ENCODE measurements around the gene PLEKHA8. TPM values are rescaled to one million over a fixed set of nuclear protein-coding genes. Genes with fewer than 3 reads are reported as not detected.

Gene PLEKHA8
- total RNA-seq, 1 donor from 2014 or later, result 19.5 TPM

DNA sequence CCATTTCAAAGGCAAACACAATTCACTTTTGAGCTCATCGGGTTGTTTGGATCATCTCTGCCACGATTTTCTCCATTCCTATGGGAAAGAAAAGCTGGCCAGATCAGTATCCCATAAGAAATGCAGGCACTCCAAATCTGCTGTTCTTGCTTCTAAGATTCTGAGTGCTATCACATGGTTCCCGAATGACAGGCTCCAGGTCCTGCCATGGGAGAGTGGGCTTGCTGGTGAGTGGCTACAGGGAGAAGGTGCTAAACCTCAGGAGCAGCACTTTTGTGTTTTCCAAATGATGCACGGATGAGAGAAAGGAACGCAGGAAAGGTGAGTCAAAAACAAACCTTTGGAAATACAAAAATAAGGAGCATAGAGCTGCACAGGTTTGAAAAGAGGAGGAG, 138.6 kb downstream of the PLEKHA8 start:
- H3K27me3 Mint-ChIP-seq (ENCODE audit: unreplicated experiment), result no peaks in the 10 kb centered on the region

GRCh38 chr7:30167901-30168300, 139.7 kb downstream of the PLEKHA8 start:
- no peaks in the 10 kb centered on the region for H3K9me3 Mint-ChIP-seq (ENCODE audit: unreplicated experiment)
- H3K4me3 Mint-ChIP-seq (ENCODE audit: unreplicated experiment), result no peak overlapping the region
- no peak for DNase-seq (ENCODE audit: extremely low spot score, unreplicated experiment)
- no peak overlapping the region for H3K27ac Mint-ChIP-seq (ENCODE audit: unreplicated experiment)
- peaks cover 63% of the 10 kb centered on the region for H3K4me1 Mint-ChIP-seq (ENCODE audit: unreplicated experiment)
- TF ChIP-seq, protein P1, sequence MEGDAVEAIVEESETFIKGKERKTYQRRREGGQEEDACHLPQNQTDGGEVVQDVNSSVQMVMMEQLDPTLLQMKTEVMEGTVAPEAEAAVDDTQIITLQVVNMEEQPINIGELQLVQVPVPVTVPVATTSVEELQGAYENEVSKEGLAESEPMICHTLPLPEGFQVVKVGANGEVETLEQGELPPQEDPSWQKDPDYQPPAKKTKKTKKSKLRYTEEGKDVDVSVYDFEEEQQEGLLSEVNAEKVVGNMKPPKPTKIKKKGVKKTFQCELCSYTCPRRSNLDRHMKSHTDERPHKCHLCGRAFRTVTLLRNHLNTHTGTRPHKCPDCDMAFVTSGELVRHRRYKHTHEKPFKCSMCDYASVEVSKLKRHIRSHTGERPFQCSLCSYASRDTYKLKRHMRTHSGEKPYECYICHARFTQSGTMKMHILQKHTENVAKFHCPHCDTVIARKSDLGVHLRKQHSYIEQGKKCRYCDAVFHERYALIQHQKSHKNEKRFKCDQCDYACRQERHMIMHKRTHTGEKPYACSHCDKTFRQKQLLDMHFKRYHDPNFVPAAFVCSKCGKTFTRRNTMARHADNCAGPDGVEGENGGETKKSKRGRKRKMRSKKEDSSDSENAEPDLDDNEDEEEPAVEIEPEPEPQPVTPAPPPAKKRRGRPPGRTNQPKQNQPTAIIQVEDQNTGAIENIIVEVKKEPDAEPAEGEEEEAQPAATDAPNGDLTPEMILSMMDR (IDR thresholded peaks at IDR 0.05), result no peak
- no peaks in the 10 kb centered on the region for H3K27me3 Mint-ChIP-seq (ENCODE audit: unreplicated experiment)
- H3K36me3 Mint-ChIP-seq (ENCODE audit: unreplicated experiment), result peaks cover 3% of the 10 kb centered on the region

More for the DNA sequence above, 138.6 kb downstream of the PLEKHA8 start:
- H3K36me3 Mint-ChIP-seq (ENCODE audit: unreplicated experiment), result peaks cover 3% of the 10 kb centered on the region
- TF ChIP-seq, protein P1 (IDR thresholded peaks at IDR 0.05), result no peak
- peak overlapping the region; percentile 5 for H3K27ac Mint-ChIP-seq (ENCODE audit: unreplicated experiment)
- H3K4me3 Mint-ChIP-seq (ENCODE audit: unreplicated experiment), result no peak overlapping the region
- peaks cover 62% of the 10 kb centered on the region for H3K4me1 Mint-ChIP-seq (ENCODE audit: unreplicated experiment)
- no peaks in the 10 kb centered on the region for H3K9me3 Mint-ChIP-seq (ENCODE audit: unreplicated experiment)
- DNase-seq (ENCODE audit: extremely low spot score, unreplicated experiment), result no peak

- Mint-ChIP-seq H3K4me1 (ENCODE audit: unreplicated experiment) (peaks cover 61% of the 10 kb centered on the region), H3K27me3 (ENCODE audit: unreplicated experiment) (no peaks in the 10 kb centered on the region), H3K9me3 (ENCODE audit: unreplicated experiment) (no peaks in the 10 kb centered on the region), H3K4me3 (ENCODE audit: unreplicated experiment) (peak overlapping the region; percentile 48), H3K27ac (ENCODE audit: unreplicated experiment) (peak overlapping the region; percentile 84), H3K36me3 (ENCODE audit: unreplicated experiment) (peaks cover 3% of the 10 kb centered on the region)
- DNase-seq (ENCODE audit: extremely low spot score, unreplicated experiment), result no peak
- TF ChIP-seq, protein P1 (IDR thresholded peaks at IDR 0.05), result no peak
Observed at GRCh38 chr7:30168835-30169573, 140.8 kb downstream of the PLEKHA8 start.

DNA sequence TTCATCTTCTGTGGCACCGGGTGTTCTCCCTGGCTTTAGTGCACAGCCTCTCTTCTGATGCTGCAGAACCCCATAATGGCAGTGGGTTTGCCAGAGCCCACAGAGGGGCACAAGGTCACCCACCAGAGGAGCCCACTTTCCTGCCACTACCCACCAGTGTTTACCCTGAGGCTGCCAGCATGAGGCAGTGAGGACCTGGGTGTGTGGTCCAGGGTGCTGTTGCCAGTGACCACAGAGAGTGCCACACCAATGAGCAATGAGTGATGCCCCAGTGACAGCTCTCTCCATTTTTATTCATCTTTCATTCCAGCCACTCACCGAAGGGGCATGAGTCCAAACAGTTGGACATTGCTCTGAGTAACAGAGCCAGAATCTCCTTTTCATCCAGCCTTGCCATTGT, 141.4 kb downstream of the PLEKHA8 start:
- H3K9me3 Mint-ChIP-seq (ENCODE audit: unreplicated experiment), result no peaks in the 10 kb centered on the region
- TF ChIP-seq, protein P1 (IDR thresholded peaks at IDR 0.05), result no peak
- DNase-seq (ENCODE audit: extremely low spot score, unreplicated experiment), result no peak
- H3K27ac Mint-ChIP-seq (ENCODE audit: unreplicated experiment), result peak overlapping the region; percentile 84
- no peaks in the 10 kb centered on the region for H3K27me3 Mint-ChIP-seq (ENCODE audit: unreplicated experiment)
- no peak overlapping the region for H3K4me3 Mint-ChIP-seq (ENCODE audit: unreplicated experiment)
- H3K4me1 Mint-ChIP-seq (ENCODE audit: unreplicated experiment), result peaks cover 57% of the 10 kb centered on the region
- H3K36me3 Mint-ChIP-seq (ENCODE audit: unreplicated experiment), result peaks cover 3% of the 10 kb centered on the region

DNA sequence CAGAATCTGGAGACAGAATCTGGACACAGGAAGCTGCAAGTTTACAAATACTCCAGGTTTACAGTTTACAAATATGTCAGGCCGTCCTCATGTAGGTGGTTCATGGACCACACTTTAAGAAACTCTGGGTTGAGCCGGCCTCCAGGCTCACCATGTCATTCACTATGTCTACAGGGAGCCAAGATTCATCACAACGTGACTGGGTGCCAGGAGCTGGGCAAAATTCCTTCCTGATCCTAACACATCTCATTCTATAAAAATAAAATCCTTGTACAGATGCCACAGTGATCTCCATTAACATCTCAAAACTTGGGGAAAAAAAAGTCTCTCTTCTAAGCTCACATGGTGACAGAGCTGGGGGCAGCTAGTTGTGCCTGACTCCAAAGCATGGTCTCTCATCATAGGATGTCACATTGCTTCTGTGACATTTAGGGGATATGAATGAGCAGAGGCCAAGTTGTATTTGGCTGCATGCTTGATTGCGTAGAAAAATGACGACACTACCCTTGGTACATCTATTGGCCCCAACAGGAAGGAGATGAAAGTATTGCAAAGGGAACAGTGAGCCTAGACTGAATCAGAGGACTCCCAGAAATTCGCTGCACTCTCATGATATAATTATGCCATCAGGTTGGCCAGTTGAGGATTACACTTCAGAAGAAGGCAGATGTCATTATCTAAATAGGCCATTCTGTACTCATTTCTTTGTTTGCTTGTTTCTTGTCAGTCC, 142.4 kb downstream of the PLEKHA8 start:
- Mint-ChIP-seq H3K9me3 (ENCODE audit: unreplicated experiment) (no peaks in the 10 kb centered on the region), H3K4me1 (ENCODE audit: unreplicated experiment) (peaks cover 64% of the 10 kb centered on the region)

More for the DNA sequence above, 142.4 kb downstream of the PLEKHA8 start:
- H3K27me3 Mint-ChIP-seq (ENCODE audit: unreplicated experiment), result no peaks in the 10 kb centered on the region
- TF ChIP-seq, protein P1 (IDR thresholded peaks at IDR 0.05), result no peak
- no peak overlapping the region for H3K4me3 Mint-ChIP-seq (ENCODE audit: unreplicated experiment)
- H3K36me3 Mint-ChIP-seq (ENCODE audit: unreplicated experiment), result peaks cover 3% of the 10 kb centered on the region
- H3K27ac Mint-ChIP-seq (ENCODE audit: unreplicated experiment), result no peak overlapping the region
- DNase-seq (ENCODE audit: extremely low spot score, unreplicated experiment), result no peak

All from osteocyte (in vitro differentiated cells).